ENCODE measurements around the gene RBM44.
"Not testable (repeated sequence)": the region's sequence is repeated elsewhere in the genome, so short reads cannot be mapped to it uniquely, and the experiment has no call there.

Gene RBM44

GRCh38 chr2:237765875-237766274, 32.7 kb upstream of the RBM44 start:
- H3K4me1 Mint-ChIP-seq = no peaks in the 10 kb centered on the region
- H3K9me3 Mint-ChIP-seq = no peaks in the 10 kb centered on the region
- no peak for ATAC-seq
- no peak for DNase-seq
- no peak overlapping the region for H3K27ac Mint-ChIP-seq
- no peak overlapping the region for H3K4me3 Mint-ChIP-seq
- no peaks in the 10 kb centered on the region for H3K27me3 Mint-ChIP-seq

- Mint-ChIP-seq H3K4me3 (no peak overlapping the region), H3K27ac (peak overlapping the region; percentile 75 to 81), H3K27me3 (no peaks in the 10 kb centered on the region), H3K4me1 (no peaks in the 10 kb centered on the region), H3K9me3 (no peaks in the 10 kb centered on the region)
- no peak for DNase-seq
- ATAC-seq = no peak
Measured at GRCh38 chr2:237766340-237766739, 32.2 kb upstream of the RBM44 start.

DNA sequence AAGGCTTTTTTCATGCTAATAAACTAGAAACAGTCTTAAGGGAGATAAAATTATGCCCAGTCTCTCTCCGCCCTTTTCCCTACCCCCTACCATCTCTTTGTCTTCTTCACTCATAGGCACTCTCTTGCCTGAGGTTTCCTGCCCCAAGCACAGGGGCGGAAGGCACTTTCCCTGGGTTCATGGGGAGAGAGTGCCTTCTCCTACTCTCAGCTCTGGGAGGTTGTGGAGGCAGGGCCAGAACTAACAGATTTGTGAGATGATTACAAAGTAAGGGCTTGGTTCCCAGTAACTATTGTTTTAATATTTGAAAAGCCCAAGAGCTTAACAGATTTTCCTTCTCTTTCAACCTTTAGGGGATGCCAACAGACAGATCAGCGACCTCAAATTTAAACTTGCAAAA, 26.1 kb upstream of the RBM44 start:
- no peak overlapping the region for H3K27ac Mint-ChIP-seq
- H3K4me3 Mint-ChIP-seq = no peak overlapping the region
- no peaks in the 10 kb centered on the region for H3K9me3 Mint-ChIP-seq
- H3K4me1 Mint-ChIP-seq = peaks cover 6% of the 10 kb centered on the region
- H3K27me3 Mint-ChIP-seq = no peaks in the 10 kb centered on the region
- DNase-seq (no peak), ATAC-seq (no peak)

GRCh38 chr2:237773826-237774225, 24.8 kb upstream of the RBM44 start:
- Mint-ChIP-seq H3K9me3 (no peaks in the 10 kb centered on the region), H3K27me3 (no peaks in the 10 kb centered on the region), H3K27ac (no peak overlapping the region), H3K4me1 (peaks cover 6% of the 10 kb centered on the region), H3K4me3 (no peak overlapping the region)
- no peak for ATAC-seq
- DNase-seq = no peak

GRCh38 chr2:237774811-237775553, 23.6 kb upstream of the RBM44 start:
- Mint-ChIP-seq H3K4me3 (no peak overlapping the region), H3K27ac (no peak overlapping the region), H3K27me3 (no peaks in the 10 kb centered on the region), H3K4me1 (peaks cover 6% of the 10 kb centered on the region), H3K9me3 (no peaks in the 10 kb centered on the region)
- ATAC-seq (peak; percentile 81), DNase-seq (peak; percentile 39 to 52)

- Mint-ChIP-seq H3K9me3 (peaks cover 0 to 24% of the 10 kb centered on the region in 2 donors), H3K4me3 (no peak overlapping the region), H3K4me1 (peaks cover 6% of the 10 kb centered on the region), H3K27me3 (no peaks in the 10 kb centered on the region), H3K27ac (peak overlapping the region in 1 of 2 donors; percentile 71)
- no peak for DNase-seq
- no peak for ATAC-seq
Measured at GRCh38 chr2:237779521-237779920, 19.1 kb upstream of the RBM44 start.

DNA sequence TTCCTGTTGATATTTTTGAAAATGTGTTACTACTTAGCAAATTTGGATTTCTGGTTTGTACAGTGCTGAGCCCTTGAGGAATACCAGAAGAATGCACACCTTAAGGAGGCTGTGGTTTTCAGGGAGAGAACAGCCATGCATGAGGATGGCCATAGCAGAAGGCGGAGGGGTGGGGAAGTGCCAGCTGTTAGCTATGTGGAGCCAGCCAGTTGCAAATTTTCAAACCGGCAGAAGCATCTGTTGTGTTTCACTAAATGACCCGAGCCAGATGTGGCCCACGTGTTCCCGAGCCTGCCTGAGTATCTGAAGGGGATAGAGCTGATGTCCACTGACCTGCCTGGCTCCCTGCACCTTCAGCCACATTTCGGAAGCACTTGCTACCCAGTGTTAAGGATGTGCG, 16.4 kb upstream of the RBM44 start:
- Mint-ChIP-seq H3K4me3 (no peak overlapping the region), H3K4me1 (no peaks in the 10 kb centered on the region), H3K27me3 (no peaks in the 10 kb centered on the region), H3K9me3 (peaks cover 0 to 32% of the 10 kb centered on the region in 2 donors), H3K27ac (no peak overlapping the region)
- DNase-seq (no peak), ATAC-seq (no peak)

GRCh38 chr2:237783678-237784077, 14.9 kb upstream of the RBM44 start:
- not testable (repeated sequence) for H3K4me3 Mint-ChIP-seq, H3K4me1 Mint-ChIP-seq, ATAC-seq, H3K27me3 Mint-ChIP-seq, DNase-seq, H3K27ac Mint-ChIP-seq
- H3K9me3 Mint-ChIP-seq = peaks cover 0 to 33% of the 10 kb centered on the region in 2 donors

- no peak for DNase-seq
- Mint-ChIP-seq H3K27me3 (no peaks in the 10 kb centered on the region), H3K4me3 (no peak overlapping the region), H3K4me1 (no peaks in the 10 kb centered on the region), H3K9me3 (peaks cover 0 to 24% of the 10 kb centered on the region in 2 donors), H3K27ac (peak overlapping the region in 1 of 2 donors; percentile 94)
- no peak for ATAC-seq
Measured at GRCh38 chr2:237786936-237787335, 11.6 kb upstream of the RBM44 start.

- DNase-seq (no peak), ATAC-seq (no peak)
- Mint-ChIP-seq H3K27me3 (no peaks in the 10 kb centered on the region), H3K9me3 (peaks cover 0 to 10% of the 10 kb centered on the region in 2 donors), H3K27ac (no peak overlapping the region), H3K4me1 (no peaks in the 10 kb centered on the region), H3K4me3 (no peak overlapping the region)
Measured at GRCh38 chr2:237790353-237790752, 8.2 kb upstream of the RBM44 start.

- DNase-seq (no peak), ATAC-seq (no peak)
- Mint-ChIP-seq H3K9me3 (peaks cover 0 to 1% of the 10 kb centered on the region in 2 donors), H3K27me3 (no peaks in the 10 kb centered on the region), H3K4me3 (no peak overlapping the region), H3K4me1 (no peaks in the 10 kb centered on the region), H3K27ac (no peak overlapping the region)
Measured at GRCh38 chr2:237791977-237792727, 6.4 kb upstream of the RBM44 start.

DNA sequence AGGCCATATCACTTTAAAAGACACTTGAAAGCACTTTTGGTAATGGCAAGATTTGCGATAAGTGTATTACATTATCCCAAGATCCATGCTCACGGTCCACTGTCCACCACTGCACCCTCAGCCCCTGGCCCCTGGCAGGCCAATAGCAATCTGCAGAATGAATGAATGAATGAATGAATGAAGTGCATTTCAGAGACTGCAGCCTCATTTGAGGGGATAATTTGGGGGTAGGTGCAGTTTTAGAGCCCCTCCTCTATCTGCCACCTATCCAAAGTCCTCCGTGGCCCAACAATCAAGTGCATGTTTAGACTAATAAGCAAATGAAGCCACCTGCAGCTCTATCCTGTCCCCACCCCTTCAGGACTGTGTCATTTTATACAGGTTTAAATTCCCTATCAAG, 1.3 kb upstream of the RBM44 start:
- no peak overlapping the region for H3K4me3 Mint-ChIP-seq
- DNase-seq = no peak
- no peak for ATAC-seq
- H3K4me1 Mint-ChIP-seq = no peaks in the 10 kb centered on the region
- H3K9me3 Mint-ChIP-seq = peaks cover 10 to 13% of the 10 kb centered on the region in 2 donors
- H3K27me3 Mint-ChIP-seq = no peaks in the 10 kb centered on the region
- H3K27ac Mint-ChIP-seq = no peak overlapping the region

GRCh38 chr2:237799060-237799428, 465 bp downstream of the RBM44 start:
- peak overlapping the region in 1 of 2 donors; percentile 42 for H3K27ac Mint-ChIP-seq
- no peak overlapping the region for H3K4me3 Mint-ChIP-seq
- H3K27me3 Mint-ChIP-seq = no peaks in the 10 kb centered on the region
- DNase-seq (no peak), ATAC-seq (no peak)
- peaks cover 10 to 13% of the 10 kb centered on the region in 2 donors for H3K9me3 Mint-ChIP-seq
- H3K4me1 Mint-ChIP-seq = peaks cover 6% of the 10 kb centered on the region

- peaks cover 10 to 13% of the 10 kb centered on the region in 2 donors for H3K9me3 Mint-ChIP-seq
- H3K4me3 Mint-ChIP-seq = no peak overlapping the region
- no peaks in the 10 kb centered on the region for H3K27me3 Mint-ChIP-seq
- H3K4me1 Mint-ChIP-seq = peaks cover 6% of the 10 kb centered on the region
- no peak overlapping the region for H3K27ac Mint-ChIP-seq
- ATAC-seq (no peak), DNase-seq (no peak)
Measured at GRCh38 chr2:237801466-237801865, 2.9 kb downstream of the RBM44 start.

- H3K27me3 Mint-ChIP-seq = peaks cover 7% of the 10 kb centered on the region
- DNase-seq = no peak
- H3K27ac Mint-ChIP-seq = no peak overlapping the region
- H3K4me3 Mint-ChIP-seq = no peak overlapping the region
- no peaks in the 10 kb centered on the region for H3K9me3 Mint-ChIP-seq
- ATAC-seq = no peak
- H3K4me1 Mint-ChIP-seq = peaks cover 6% of the 10 kb centered on the region
Measured at GRCh38 chr2:237806334-237806733, 7.8 kb downstream of the RBM44 start.

DNA sequence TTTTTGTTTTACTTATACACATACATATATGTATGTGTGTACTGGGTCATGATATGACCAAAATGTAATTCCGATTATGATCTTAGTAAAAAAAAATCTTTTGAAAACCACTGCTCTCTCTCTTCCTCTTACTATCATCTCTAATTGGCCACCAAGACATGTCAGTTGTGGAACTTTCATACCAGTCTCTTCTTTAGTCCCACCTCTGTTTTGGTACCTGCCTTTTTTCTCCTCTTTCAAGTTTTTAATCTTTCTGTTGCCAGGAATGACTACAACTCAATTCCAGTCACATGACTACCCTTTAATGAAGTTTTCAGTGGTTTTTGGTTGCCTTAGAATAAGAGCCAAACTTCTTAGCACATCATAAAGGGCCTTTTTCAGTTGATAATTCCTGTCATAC, 17.1 kb downstream of the RBM44 start:
- Mint-ChIP-seq H3K9me3 (no peaks in the 10 kb centered on the region), H3K4me3 (no peak overlapping the region), H3K4me1 (peaks cover 7% of the 10 kb centered on the region), H3K27ac (no peak overlapping the region), H3K27me3 (peaks cover 1% of the 10 kb centered on the region)
- no peak for DNase-seq
- peak; percentile 73 for ATAC-seq

Measured in stimulated activated naive CD8-positive, alpha-beta T cell treated with anti-CD3 and anti-CD28 coated beads, Interleukin-15, amount 100 ng/mL, for 72 hours (primary cell).